Superior temporal gyrus (tissue), 1 donor: ENCODE data around the gene GPR156.
"Not testable (repeated sequence)": the region's sequence is repeated elsewhere in the genome, so short reads cannot be mapped to it uniquely, and the experiment has no call there.

Experiments
- DNase-seq: peaks from one replicate; pipeline ENCODE4 v3.0.0-alpha.2; 2016; ENCODE audit errors: extremely low spot score

Gene GPR156

DNA sequence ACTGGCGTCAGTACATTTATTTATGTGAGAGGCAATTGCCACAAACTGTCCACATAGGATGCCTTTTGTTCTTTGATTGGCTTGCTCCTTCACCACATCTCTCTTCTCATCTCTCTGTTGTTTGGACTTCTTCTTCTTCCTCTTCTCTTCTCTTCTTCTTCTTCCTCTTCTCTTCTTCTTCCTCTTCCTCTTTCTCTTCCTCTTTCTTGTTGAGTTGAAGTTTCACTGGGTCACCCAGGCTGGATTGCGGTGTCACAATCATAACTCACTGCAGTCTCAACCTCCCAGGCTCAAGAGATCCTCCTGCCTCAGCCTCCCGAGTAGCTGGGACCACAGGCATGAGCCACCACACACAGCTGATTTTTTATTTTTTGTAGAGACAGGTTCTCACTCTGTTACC lies 123.1 kb downstream of the GPR156 start:
- no peak for DNase-seq

- DNase-seq, result no peak
These were observed 125.0 kb downstream of the GPR156 start for GRCh38 chr3:120160050-120160449.

- DNase-seq, result no peak
These were observed 127.3 kb downstream of the GPR156 start for GRCh38 chr3:120157681-120158080.

GRCh38 chr3:120157113-120157512 lies 127.9 kb downstream of the GPR156 start:
- no peak for DNase-seq

DNA sequence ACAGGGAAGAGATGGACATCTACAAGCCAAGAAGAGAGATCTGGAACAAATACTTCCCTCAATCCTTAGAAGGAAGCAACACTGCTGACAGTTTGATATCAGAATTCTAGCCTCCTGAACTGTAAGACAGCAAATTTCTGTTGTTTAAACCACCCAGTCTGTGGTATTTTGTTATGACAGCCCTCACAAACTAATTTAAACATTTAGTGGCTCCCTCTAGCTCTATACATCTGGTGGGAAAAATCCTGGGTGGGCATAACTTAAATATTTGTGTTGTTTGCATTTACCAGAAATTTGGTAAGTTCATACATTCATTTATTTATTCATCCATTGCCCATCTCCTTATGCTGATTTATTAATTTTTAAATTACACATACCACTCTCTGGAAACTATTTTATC lies 128.3 kb downstream of the GPR156 start:
- no peak for DNase-seq

DNA sequence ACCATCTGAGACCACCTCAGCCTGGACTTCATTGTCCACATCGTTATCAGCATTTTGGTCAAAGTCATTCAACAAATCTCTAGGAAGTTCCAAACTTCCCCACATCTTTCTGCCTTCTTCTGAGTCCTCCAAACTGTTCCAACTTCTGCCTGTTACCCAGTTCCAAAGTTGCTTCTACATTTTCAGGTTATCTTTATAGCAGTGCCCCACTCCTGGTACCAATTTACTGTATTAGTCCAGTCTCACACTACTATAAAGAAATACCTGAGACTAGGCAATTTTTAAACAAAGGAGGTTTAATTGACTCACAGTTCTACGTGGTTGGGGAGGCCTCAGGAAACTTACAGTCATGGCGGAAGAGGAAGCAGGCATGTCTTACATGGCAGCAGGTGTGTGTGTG lies 129.3 kb downstream of the GPR156 start:
- not testable (repeated sequence) for DNase-seq

DNA sequence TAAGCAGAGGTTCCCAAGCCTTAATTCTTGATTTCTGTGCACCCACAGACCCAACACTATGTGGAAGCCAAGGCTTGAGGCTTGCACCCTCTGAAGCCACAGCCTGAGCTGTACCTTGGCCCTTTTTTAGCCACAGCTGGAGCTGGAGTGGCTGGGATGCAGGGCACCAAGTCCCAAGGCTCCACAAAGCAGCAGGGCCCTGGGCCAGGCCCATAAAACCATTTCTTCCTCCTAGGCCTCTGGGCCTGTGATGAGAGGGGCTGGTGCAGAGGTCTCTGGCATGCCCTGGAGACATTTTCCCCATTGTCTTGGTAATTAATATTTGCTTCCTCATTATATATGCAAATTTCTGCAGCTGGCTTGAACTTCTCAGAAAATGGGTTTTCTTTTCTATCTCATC lies 129.9 kb downstream of the GPR156 start:
- no peak for DNase-seq

- DNase-seq, result no peak
These were observed 131.7 kb downstream of the GPR156 start for GRCh38 chr3:120153294-120153693.

DNA sequence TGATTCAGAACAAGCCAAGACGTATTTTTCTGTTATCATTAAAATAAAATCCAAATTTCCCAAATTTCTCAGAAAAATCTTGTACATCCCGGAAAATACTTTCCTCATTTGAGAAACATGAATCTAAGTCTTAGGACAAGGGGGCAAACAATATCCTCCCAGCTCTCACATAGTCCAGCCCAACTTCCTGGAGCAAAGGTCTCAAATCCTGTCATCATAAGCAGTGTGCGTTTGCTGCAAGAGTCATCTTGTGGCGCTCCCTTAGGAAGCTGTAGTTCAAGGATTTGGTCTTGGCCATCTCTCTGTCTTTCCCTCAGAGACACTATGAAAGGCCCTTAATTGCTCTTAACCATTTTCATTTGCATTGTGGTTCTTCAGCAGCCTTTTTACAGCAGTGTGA lies 133.2 kb downstream of the GPR156 start:
- no peak for DNase-seq

- DNase-seq, result no peak
These were observed 136.7 kb downstream of the GPR156 start for GRCh38 chr3:120148187-120148949.

DNA sequence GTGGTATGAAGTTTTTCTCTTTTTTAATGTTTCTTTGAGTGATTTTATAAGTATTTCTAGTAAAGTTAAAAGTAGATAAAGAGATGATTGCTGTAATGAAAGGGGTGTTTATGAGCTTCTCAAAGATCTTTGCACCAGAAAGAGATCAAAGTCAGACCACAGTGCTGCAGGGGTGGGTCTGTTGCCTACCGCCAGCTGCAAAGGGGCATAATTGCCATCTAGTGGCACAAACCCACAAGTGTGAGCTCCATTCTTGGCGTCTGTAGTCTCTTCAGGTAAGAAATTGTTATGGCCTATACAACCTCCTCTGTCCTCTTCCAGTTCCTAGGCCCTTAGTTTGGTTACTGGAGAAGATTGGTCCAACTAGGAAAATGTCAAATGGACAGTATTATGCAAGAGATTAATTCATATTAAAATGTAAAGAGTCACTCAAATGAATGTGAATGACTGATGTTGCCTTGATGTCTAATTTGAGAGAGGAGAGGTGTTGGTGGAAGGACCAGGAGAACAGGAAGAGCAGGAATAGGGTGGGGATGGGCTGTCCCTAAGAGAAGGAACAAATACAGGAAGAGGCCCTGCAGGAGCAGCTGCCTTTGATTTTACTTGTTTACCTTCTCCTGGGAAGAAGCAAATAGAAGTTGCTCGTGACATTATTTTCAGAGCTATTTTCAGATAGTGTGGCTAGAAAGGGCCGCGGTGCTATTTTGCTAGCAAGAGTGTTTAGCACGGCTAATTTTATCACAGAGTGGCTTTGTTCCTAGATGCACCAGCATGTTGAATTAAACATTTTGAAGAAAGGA lies 137.8 kb downstream of the GPR156 start:
- DNase-seq, result no peak

GRCh38 chr3:120145542-120146285 lies 139.3 kb downstream of the GPR156 start:
- DNase-seq, result no peak

GRCh38 chr3:120144267-120144666 lies 140.8 kb downstream of the GPR156 start:
- no peak for DNase-seq

DNA sequence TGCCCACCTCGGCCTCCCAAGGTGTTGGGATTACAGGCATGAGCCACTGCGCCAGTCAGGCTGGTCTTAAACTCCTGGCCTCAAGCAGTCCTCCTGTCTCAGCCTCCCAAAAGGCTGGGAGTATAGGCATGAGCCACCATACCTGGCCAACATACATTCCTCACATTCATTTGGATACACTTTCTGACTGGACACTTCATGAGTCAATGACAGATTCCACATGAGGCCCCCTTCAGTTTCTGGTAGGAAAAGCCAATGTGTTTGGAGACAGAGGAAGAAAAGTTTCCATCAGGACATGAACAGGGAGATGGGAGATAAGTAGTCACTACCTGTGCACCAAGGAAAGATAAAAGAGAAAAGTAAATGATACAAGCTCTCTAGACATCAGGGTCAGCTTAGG lies 141.3 kb downstream of the GPR156 start:
- DNase-seq, result no peak

DNA sequence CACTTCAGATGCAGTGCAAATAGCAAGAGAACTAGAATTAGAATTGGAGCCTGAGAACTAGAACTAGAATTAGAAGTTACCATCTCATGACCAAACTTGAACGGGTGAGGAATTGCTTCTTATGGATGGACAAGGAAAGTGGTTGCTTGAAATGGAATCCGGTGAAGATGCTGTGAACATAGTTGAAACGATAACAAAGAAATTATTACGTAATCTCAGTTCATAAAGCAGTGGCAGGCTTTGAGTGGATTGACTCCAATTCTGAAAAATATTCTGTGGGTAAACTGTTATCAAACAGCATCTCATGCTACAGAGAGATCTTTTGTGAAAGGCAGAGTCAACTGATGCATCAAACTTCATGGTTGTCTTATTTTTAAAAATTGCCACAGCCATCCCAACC lies 142.8 kb downstream of the GPR156 start:
- no peak for DNase-seq

DNA sequence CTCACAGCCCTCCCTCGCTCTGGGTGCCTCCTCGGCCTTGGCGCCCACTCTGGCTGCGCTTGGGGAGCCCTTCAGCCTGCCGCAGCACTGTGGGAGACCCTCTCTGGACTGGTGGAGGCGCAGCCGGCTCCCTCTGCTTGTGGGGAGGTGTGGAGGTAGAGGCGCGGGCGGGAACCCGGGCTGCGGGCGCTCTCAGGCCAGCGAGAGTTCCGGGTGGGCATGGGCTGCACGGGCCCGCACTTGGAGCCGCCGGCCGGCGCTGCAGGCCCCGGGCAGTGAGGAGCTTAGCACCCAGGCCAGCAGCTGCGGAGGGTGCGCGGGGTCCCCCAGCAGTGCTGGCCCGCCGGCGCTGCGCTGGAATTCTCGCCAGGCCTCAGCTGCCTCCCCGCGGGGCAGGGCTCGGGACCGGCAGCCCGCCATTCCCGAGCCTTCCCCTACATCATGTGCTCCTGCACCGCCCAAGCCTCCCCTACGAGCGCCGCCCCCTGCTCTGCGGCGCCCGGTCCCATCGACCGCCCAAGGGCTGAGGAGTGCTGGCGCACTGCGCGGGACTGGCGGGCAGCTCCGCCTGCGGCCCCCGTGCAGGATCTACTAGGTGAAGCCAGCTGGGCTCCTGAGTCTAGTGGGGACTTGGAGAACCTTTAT lies 144.8 kb downstream of the GPR156 start:
- no peak for DNase-seq

DNA sequence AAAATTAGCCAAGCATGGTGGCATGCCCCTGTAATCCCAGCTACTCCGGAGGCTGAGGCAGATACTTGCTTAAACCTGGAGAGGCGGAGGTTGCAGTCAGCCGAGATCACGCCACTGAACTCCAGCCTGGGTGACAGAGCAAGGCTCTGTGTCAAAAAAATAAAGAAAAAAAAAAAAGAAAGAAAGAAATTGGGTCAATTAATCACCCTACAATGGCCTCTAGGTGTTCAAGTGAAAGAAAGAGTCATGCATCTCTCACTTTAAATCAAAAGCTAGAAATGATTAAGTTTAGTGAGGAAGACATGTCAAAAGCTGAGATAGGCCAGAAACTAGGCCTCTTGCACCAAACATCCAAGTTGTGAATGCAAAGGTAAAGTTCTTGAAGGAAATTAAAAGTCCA lies 145.9 kb downstream of the GPR156 start:
- DNase-seq, result no peak

- DNase-seq, result no peak
These were observed 147.5 kb downstream of the GPR156 start for GRCh38 chr3:120137548-120137947.

DNA sequence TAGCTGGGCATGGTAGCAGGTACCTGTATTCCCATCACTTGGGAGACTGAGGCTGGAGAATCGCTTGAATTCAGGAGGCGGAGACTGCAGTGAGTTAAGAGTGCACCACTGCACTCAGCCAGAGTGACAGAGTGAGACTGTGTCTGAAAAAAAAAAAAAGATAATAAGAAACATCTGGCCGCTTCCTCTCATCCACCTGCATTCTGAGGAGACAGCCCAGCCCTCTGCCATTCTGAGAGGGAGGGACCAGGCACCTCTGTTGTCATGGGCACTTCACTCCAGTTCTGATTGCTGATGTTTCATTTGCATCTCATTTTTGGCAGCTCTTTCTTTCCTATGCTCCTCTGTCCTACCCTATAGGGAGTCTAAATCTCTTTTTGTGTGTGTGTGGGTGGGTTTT lies 154.4 kb downstream of the GPR156 start:
- no peak for DNase-seq

DNA sequence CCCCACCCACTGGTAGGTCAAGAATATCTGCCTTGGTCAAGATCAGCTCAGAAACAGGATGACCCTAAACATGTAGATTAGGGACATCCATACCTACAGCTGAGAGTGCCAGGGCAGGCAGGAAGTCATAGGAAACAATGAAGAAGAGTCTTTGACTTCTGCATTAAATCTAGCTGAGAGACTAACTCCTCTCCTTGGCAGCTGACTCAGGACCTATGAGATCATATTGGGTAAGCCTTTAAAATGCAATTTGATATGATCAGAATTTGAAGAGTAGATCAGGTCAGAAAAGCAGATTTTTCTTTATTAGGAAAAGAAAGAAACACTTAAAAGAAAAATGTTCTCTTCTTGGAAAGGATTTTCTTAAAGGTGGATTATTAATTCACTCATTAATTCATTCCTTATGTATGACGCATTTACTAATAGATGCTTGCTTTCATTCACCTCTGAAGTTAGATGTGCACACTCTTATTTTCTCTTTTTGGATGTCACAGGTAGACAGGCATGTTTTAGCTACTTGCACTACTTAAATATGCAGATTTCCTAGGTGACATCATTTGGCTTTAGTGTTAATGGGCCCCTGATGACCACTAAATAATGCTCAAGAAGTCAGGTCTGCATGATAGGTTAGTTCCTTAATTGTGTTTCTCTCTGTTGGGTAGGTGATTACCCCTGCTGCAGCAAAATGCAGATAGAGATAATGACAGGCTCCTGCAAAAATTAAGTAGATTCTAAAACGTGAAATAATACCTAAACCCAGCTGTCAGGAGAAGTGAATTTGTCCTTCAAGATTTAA lies 155.1 kb downstream of the GPR156 start:
- DNase-seq, result no peak

GRCh38 chr3:120129051-120129450 lies 156.0 kb downstream of the GPR156 start:
- DNase-seq, result no peak
